HG03457 (cell line): Measurements from ENCODE around the gene ANAPC4.
"Not testable (repeated sequence)": the region's sequence is repeated elsewhere in the genome, so short reads cannot be mapped to it uniquely, and the experiment has no call there.

Source experiments
- ATAC-seq: cut with Tn5 transposase; IDR thresholded peaks from one replicate; pipeline ENCODE4 v1.9.1; 2021; ENCODE audit warnings: moderate number of reproducible peaks; ENCODE audit not compliant: unreplicated experiment

ANAPC4 gene, protein sequence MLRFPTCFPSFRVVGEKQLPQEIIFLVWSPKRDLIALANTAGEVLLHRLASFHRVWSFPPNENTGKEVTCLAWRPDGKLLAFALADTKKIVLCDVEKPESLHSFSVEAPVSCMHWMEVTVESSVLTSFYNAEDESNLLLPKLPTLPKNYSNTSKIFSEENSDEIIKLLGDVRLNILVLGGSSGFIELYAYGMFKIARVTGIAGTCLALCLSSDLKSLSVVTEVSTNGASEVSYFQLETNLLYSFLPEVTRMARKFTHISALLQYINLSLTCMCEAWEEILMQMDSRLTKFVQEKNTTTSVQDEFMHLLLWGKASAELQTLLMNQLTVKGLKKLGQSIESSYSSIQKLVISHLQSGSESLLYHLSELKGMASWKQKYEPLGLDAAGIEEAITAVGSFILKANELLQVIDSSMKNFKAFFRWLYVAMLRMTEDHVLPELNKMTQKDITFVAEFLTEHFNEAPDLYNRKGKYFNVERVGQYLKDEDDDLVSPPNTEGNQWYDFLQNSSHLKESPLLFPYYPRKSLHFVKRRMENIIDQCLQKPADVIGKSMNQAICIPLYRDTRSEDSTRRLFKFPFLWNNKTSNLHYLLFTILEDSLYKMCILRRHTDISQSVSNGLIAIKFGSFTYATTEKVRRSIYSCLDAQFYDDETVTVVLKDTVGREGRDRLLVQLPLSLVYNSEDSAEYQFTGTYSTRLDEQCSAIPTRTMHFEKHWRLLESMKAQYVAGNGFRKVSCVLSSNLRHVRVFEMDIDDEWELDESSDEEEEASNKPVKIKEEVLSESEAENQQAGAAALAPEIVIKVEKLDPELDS

DNA sequence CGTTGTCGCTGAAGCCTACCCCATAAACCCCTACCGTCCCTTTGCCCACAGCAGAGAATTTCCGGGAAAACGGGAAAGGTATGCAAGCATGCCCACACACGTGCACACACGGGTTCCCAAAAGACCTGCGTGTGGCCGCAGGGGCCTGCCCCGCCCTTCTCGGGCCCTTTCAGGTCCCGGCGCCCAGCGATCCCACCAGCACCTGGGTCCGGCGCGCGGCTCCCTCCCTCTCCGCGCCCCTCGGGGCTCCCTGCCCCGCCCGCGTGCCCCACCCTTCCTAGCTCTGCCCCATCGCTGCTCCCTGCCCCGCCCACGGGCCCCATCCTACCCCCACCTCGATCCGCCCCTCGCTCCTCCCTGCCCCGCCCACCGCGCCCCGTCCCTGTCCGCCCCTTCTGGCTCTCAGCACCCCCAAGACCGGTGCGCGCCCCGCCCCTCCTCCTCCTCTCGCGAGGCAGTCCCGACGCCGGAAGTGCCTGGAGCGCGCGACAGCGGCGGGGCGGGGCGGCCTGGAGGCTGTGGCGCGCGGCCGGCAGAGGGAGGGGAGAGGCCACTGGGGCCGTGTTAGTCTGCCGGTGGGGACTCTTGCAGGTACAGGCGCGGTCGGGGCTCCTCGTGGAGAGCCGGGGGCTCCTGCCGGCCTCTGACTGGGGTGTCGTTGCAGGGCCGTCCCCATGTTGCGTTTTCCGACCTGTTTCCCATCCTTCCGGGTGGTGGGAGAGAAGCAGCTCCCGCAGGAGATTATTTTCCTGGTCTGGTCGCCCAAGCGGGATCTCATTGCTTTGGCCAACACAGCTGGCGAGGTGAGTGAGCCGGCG is at the start of gene ANAPC4:
Gene ANAPC4 (plus strand): TSS at position 510 of the 818 bp plus-strand sequence. CDS start 165 bp downstream, at position 675.
- ATAC-seq, result peak; percentile 96

DNA sequence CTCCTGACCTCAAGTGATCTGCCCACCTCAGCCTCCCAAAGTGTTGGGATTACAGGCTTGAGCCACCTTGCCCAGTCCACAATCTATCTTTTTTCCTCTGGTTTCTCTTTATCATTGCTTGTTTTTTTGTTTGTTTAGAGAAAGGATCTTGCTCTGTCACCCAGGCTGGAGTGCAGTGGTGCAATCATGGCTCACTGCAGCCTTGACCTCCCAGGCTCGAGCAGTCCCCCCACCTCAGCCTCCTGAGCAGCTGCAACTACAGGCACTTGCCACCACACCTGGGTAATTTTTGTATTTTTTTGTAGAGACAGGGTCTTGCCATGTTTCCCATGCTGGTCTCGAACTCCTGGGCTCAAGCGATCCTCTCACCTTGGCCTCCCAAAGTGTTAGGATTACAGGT is 48.6 kb upstream of the ANAPC4 start:
- not testable (repeated sequence) for ATAC-seq

DNA sequence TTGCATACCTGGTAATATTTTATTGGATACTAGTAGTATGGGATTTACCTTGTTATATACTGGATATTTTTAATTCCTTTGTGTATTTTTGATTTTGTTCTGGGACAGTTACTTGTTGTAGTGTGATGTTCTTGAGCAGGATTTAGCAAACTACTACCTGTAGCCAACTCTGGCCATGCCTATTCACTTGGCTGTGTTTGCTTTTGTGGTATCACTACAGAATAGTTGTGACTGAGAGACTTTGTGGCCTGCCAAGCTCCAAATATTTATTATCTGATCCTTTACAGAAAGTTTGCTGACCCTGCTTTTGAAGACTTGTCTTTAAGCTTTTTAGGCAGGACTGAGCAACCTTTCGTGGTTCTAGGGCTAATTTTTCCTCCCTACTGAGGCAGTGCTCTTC is 46.7 kb upstream of the ANAPC4 start:
- no peak for ATAC-seq

DNA sequence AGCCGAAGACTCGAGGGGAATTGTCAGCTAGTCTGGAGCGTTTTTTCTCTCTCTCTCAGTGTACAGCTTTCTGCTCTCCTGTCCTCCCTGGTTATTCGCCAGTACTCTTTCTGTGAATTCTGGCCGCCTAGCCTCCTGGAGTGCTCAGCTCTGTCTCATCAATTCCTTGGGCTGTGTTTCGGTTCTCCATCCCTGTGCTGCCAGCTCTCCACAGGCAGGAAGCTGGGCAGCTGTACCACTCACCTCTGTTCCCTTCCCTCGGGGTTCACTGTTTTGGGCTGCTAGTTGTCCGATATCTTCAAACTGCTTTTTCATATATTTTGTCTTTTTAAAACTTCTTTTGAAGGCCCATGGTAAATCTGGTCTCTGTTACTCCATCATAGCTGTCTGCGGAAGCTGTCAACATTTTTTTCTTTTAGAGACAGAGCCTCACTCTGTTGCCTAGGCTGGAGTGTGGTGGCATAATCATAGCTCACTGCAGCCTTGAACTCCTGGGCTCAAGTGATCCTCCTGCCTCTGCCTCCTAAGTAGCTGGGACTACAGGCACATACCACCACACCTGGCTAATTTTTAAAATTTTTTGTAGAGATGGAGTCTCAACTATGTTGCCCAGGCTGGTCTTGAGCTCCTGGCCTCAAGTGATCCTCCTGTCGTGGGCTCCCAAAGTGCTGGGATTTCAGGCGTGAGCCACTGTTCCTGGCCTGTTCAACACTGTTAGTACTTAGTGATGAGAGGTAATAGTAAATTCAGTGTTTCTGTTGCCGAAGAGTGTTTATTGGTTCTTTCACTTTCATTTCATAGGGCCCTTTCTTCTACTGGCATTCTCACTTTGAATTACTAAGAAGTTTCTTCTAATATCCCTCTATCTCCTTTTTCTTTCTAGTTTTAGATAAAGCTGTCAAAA is 45.9 kb upstream of the ANAPC4 start:
- no peak for ATAC-seq

DNA sequence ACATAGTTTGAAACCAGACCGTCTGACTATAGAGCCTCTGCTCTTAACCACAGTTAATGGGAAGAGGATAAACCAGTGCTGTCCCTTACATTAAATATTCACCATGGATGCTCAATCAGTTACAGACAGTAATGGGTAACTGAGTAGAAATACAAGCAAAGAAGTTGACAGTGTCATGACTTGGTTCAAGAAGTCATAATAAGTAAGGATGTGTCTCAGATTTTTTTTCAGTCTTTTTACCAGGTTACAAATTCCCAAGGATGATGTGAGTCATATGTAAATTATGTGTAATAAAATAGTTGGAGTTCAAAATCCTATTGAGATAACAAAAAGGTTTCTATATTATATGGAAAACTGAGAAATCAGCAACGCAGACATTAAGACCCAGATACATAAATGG is 33.4 kb upstream of the ANAPC4 start:
- ATAC-seq, result no peak

DNA sequence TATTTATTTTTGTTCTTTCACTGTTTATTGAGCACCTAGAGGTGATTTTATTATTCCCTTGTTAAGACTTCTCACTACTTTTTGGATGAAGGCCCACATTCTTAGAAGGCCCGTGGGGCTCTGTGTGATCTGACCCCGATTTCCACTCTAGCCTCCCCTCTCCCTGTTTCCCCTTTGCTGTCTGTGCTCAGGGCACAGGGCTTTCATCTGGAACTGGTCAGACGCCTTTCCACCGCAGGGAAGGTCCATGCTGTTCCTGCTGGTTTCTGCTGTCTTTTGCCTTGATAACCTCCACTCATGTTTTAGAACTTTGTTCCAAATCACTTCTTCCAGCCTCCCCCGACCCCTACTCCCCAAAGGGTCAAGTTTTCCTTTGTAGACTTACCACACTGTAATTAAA is 31.3 kb upstream of the ANAPC4 start:
- ATAC-seq, result no peak

DNA sequence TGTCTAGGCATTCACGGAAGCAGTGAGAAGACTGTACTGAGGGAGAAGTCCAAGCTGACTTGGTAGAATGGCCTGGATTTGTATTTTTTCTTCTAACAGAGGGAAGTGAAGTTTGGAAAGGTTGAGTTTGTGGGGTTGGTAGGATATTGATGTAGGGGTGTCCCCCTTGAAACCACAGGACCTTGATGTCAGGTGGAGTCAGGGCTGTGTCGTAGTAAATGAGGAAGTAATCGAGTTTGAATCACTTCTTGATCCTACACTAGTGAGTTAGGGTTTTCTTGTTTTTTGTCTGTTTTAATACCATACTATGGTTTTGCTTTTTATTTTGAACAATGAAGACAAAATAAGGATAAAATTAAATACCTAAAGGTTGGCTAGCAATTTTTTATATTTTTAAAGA is 30.1 kb upstream of the ANAPC4 start:
- ATAC-seq, result peak; percentile 69

DNA sequence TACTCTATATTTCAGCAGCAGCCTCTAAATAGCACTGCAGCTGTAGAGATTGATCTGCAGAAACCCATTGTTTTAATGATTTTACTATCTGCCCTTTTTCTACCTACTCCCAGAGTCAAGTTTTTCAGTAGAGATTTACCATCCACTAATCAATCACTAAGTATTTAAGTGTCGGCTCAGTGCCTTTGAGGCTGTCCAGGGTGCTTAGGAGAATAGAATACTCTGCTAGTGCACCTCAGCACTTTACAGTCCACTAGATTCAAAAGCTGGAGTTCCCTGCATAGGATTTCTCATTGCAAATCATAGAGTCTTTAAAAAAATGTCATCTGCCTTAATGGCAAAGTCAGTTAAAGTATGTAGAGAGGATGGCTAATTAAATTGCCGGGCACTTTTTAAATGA is 29.6 kb upstream of the ANAPC4 start:
- ATAC-seq, result no peak

DNA sequence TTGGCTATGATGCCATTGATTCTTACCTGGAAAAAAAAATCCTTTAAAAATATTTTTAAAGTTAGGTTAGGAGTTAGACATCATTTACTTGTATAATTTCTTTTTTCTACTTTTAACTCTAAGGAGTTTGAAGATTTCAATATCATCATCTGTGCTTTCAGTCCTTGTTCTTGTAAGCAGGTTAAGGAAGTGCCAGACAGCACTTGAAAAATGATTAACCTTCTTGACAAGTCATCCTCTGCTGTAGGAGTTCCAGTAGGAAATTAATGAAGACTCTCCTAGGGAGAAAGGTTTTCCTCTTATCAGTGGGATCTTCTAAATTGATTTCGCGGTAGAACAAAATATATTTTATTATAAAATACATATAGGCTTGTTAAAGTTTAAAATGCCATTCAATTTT is 29.1 kb upstream of the ANAPC4 start:
- ATAC-seq, result no peak

DNA sequence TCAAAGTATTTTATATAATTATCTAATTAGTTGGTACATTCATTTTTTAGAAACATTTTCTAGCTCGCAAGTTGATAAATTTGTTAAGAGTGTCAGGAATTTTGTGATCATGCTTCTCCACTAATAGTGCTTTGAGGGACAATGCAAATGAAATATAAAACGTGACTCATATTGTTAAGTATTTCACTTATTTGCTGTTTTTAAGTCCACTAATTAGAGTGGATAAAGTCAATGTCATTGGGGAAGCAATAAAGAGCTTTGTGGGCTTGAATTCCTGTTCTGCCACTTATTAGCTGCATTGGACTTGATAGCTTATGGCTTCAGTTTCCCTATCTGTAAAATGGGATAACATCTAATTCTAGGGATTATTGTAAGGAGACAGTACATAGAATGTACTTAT is 26.5 kb upstream of the ANAPC4 start:
- ATAC-seq, result no peak

DNA sequence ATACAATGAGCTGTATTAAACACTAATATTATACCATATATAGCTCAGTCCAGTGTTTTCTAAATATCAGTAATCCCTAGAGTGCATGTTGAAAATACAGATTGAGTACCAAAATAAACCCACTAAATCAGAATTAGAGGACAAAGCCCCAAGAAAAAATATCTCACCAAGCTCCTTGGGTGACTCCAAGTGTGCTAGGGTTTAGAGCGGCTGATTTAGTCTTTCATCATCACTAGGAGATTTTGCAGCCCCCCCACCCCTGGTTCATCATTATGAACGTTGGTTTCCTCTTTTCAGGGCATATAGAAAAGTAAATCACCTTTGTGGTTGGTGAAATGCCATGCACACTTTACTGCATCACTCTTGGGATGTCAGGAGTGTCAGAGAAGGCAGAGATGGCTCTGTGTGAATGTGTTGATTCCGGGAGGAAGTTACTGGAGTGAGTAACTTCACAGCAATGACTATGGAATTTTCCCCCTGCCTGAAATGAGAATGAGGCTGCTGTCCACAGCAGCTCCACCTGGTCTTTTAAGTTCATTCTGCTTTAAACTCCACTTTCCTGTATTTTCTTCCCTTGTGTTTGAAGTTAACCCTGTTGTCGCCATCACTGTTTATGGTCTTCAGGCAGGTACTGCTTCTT is 25.2 kb upstream of the ANAPC4 start:
- no peak for ATAC-seq

DNA sequence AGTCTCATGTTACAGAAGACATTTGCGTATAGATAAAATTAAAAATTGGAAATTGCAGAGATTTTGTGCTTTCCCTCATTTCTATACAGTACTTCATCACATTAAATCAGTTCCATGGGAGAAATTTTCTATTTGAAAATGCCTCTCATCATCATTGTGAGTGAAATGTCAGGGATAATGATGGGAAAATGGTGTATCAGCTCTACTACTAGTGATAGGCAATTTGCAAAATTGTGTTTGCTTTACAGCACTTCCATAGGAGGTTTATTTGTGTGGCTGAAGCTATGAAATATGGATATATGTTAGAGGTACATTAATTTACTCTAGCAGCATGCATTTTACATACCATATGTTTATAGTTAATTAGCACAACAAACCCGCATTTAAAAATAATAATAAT is 21.0 kb upstream of the ANAPC4 start:
- no peak for ATAC-seq

DNA sequence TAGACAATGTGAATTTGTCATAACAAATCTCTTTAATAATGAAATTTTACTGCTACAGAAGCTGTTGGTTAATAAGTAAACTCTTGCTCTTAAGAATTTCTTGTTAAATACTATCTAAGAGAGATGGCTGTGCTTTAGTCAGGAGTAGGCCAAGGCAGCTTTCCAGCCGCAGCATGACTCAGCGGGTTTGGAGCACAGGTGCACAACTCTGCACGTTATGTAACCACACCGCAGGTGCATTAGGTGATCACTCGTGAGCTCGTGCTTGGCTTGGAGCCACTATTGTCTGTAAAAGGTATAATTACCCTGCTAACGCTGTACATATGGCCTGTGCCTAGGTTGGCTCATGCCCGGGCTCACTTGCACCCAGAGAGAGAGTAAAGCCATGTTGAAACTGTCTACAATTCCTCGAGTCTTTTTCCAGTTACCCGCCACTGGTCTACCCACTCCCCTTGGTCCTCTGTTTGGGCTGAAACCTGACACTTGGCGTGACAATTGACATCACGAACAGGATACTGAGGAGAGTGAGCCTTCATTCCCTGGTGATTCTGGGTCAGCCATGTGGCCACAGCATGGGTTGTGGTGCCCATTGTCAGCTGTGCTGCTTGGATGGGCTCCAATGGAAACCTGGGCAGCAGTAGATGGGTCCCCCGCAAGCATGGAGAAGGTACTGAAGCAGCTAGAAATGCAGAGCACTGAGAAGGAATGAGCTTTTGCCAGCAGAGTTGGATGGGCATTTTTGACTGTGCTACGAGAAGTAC is 18.4 kb upstream of the ANAPC4 start:
- ATAC-seq, result no peak

DNA sequence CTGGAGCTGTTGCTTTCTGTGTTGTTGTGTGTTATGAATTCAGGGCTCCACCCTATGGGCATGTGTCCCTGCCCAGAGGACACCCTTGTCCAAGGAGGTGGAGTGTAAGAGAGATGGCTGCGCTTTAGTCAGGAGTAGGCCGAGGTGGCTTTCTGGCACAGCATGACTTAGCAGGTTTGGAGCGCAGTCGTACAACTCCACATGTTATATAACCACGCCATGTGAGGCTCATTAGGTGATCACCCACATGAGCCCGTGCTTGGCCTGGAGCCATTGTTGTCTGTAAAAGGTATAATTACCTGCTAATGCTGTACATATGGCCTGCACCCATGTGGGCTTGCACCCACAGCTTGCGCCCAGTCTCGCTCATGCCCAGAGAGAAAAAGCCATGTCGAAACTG is 15.8 kb upstream of the ANAPC4 start:
- ATAC-seq, result no peak

DNA sequence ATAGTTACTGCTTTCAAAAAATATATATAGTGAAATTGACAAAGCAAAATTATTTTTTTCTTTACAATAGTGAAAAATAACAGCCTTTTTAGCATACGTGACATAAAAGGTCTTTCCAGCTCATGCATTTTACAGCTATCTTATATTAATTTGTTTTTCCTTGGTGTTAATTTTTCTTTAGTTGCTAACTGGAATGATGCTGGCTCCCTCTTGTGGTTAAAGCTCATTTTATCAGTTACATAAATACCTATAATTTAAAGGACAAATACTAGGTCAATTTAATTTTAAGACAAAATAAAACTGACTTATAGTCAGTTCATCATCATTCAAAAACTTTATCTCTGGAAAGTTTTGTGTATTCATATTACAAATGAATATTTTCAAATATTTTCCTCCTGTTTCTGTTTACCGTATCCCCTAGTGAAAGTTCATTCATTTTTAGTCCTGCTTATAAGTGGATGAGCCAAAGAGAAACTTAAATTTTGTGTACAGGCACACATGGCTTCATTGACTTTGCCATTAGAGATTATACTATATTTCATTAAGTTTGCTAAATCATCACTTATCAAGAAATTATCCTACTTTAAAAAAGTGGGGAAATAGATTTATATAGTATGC is 9.9 kb upstream of the ANAPC4 start:
- ATAC-seq, result no peak

DNA sequence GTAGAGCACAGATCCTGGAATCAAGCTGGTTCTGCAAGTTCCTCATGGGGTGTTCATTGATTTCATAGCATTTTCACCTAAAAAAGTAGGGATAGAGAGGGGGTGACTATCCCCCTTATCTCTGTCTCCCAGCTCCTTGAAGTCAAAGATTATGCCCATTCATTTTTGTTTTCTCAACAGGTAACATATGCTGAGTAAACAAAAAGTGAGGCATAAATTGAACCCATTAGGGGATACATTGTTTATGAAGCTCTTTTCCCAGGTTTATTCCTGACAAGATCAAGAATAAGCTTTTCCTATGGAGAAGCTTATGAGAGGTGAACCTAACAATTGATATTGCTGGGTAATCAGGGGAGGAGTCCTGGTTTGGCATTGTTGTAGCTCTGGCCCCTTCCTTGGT is 9.2 kb upstream of the ANAPC4 start:
- ATAC-seq, result no peak

DNA sequence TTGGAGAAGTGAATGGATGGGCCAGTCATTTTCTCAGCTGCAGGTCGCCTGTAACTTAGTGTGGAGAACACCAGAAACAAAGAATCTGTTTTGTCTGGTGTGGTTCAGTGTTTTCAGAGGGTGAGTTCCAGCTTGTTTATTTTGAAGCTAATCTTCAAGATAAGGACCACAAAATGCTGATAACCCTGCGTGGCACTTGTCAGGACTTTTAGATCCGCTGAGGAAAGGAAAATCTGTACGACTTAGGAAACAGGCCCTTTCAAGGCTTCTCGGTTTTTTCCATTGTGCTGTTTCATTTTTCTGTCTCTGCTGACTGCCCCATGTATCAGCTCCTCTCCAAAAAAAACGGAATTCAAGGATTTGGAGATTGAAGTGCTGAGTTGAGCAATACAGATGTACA is 8.7 kb upstream of the ANAPC4 start:
- ATAC-seq, result no peak

DNA sequence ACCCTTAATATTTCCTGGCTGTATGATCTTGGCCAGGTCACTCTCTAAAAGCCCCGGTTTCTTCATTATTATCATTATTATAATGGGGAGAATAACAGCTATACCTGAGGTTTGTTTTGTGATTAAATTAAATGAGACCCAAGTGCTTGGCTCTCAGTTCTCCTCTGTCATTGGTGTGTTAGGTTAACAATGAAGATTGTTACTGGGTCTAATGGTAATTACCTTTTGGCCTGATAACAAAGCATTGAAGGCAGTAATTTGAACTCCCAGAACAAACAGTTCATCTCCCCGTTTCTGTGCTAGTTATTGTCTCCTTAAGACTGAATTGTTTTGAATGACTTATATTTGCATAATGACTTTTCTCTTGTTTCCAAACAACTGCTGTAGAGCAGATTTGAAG is 6.8 kb upstream of the ANAPC4 start:
- ATAC-seq, result no peak

DNA sequence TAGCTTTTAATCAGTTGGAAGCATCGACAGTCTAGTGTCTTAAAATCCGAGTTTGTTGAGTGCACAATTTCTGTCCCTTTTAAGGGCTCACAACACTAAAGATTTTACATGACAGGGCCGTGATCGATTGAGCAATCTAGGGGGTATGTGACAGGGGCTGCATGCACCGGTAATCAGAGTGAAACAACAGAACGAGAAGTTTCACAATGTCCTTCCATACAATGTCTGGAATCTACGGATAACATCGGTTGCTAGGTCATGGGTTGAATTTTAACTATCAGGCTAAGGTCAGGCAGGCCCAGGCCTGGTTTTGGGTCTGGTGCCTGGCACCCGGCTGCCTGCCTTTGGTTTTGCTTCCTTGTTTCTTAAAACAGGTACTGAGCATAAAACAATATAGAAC is 4.5 kb upstream of the ANAPC4 start:
- ATAC-seq, result not testable (repeated sequence)
